K562 (cell line): Measurements from ENCODE around the gene ACACB. TPM values are rescaled to one million over a fixed set of nuclear protein-coding genes. Genes with fewer than 3 reads are reported as not detected.

Experiments
- ATAC-seq: fragments of 200-7000 bp; cut with Tn5 transposase; 3 replicates; pipeline ENCODE4 v1.9.1; 2020; ENCODE audit warnings: moderate library complexity
- BruUV-seq: library from RNA; stranded (reverse); fragments of 400-500 nt; replicated peaks from 2 replicates; lab custom pipeline; 2021; lab: Mats Ljungman, UMichigan
- CTCF ChIA-PET: fragments of 300-600 bp; formaldehyde crosslinking; extraction: SDS; loops from one replicate; lab custom pipeline; 2021; ENCODE audit warnings: low intra/inter-chr PET ratio; lab: Yijun Ruan, JAX
- POLR2A ChIA-PET: fragments of 300-600, 350-650 bp; sonication (Branson Sonifier 250); formaldehyde crosslinking; extraction: SDS; loops from one replicate; lab custom pipeline; 2021; ENCODE audit warnings: antibody characterized with exemption, inconsistent platforms; lab: Yijun Ruan, JAX
- DNase-seq, 4 experiments: peaks; one replicate each; pipeline versions ENCODE4 v3.0.0 to v3.0.0-alpha.2; 2011 to 2018; ENCODE audit warnings: low spot score in 3 of 4, mixed read lengths in 3 of 4; ENCODE audit errors: extremely low read depth in 1 of 4
- FAIRE-seq: peaks from 2 replicates; lab custom pipeline; 2011; peaks lifted over from hg19 to GRCh38; lab: Jason Lieb, UNC
- H2AFZ ChIP-seq: 2 replicates; pipeline ENCODE4 v1.6.0; 2011; ENCODE audit warnings: low read depth, low read length, control low read depth, inconsistent platforms
- H3K27ac ChIP-seq: fragments of 200-600 bp; 3 replicates; pipeline ENCODE4 v1.8.0; 2011; ENCODE audit warnings: low read depth, mild to moderate bottlenecking, control low read depth, inconsistent platforms, low read length, moderate library complexity, mixed read lengths; ENCODE audit errors: extremely low read depth
- H3K27me3 ChIP-seq, 2 experiments: fragments of 300-600 bp in 1 of 2; 2 replicates in 1 of 2; 3 replicates in 1 of 2; pipeline versions ENCODE4 v1.6.0 to v1.8.0; 2011; ENCODE audit warnings: inconsistent platforms in 2 of 2, low read length in 2 of 2, mild to moderate bottlenecking in 1 of 2, mixed read lengths in 1 of 2, moderate library complexity in 1 of 2; ENCODE audit not compliant: control insufficient read depth in 2 of 2, insufficient read depth in 2 of 2
- H3K36me3 ChIP-seq: fragments of 300-600 bp; 3 replicates; pipeline ENCODE4 v1.8.0; 2011; ENCODE audit warnings: mild to moderate bottlenecking, low read length, inconsistent platforms; ENCODE audit not compliant: control insufficient read depth, insufficient read depth
- H3K4me1 ChIP-seq, 2 experiments: fragments of 200-600 bp in 1 of 2; replicated peaks in 1 of 2; 2 replicates in 1 of 2; 3 replicates in 1 of 2; pipeline versions ENCODE4 v1.5.1 to v1.8.0; 2011; ENCODE audit warnings: inconsistent platforms in 2 of 2, low read length in 2 of 2, mild to moderate bottlenecking in 1 of 2, mixed read lengths in 1 of 2, moderate library complexity in 1 of 2; ENCODE audit not compliant: control insufficient read depth in 2 of 2, insufficient read depth in 2 of 2
- H3K4me2 ChIP-seq: 2 replicates; pipeline ENCODE4 v1.6.1; 2011; ENCODE audit warnings: low read length, control low read depth, inconsistent platforms, mixed read lengths; ENCODE audit not compliant: insufficient read depth
- H3K4me3 ChIP-seq: fragments of 200-600 bp; sonication (generic), shearing (Covaris generic); 2 replicates; pipeline ENCODE4 v1.5.1; 2016; ENCODE audit warnings: control low read depth, inconsistent platforms
- H3K79me2 ChIP-seq: fragments of 200-600 bp; 3 replicates; pipeline ENCODE4 v1.8.0; 2011; ENCODE audit warnings: low read length, inconsistent platforms; ENCODE audit not compliant: control insufficient read depth, insufficient read depth
- H3K9ac ChIP-seq, 2 experiments: 2 replicates each; pipeline versions ENCODE4 v1.6.0 to v1.6.1; 2011; ENCODE audit warnings: low read depth in 2 of 2, low read length in 2 of 2, control low read depth in 1 of 2, inconsistent platforms in 1 of 2, mild to moderate bottlenecking in 1 of 2, mixed read lengths in 1 of 2; ENCODE audit not compliant: insufficient read depth in 1 of 2
- H3K9me1 ChIP-seq: one replicate; pipeline ENCODE4 v1.6.0; 2011; ENCODE audit warnings: inconsistent platforms, mild to moderate bottlenecking, low read length, moderate library complexity; ENCODE audit not compliant: control insufficient read depth, insufficient read depth
- H3K9me3 ChIP-seq: replicated peaks from 2 replicates; pipeline ENCODE4 v1.5.1; 2011; ENCODE audit warnings: low read depth, low read length, inconsistent platforms; ENCODE audit not compliant: control insufficient read depth, insufficient read depth
- H4K20me1 ChIP-seq: replicated peaks from 2 replicates; pipeline ENCODE4 v1.6.1; 2011; ENCODE audit warnings: low read length, inconsistent platforms, mixed read lengths; ENCODE audit not compliant: control insufficient read depth, insufficient read depth
- CBX3 ChIP-seq, 2 experiments: IDR thresholded peaks; 1 replicate in 1 of 2; 2 replicates in 1 of 2; pipeline ENCODE4 v1.6.1; 2012; ENCODE audit warnings: inconsistent platforms in 2 of 2, low read length in 2 of 2, borderline replicate concordance in 1 of 2, control low read depth in 1 of 2
- E2F3 ChIP-seq: fragments of 250-450 bp; sonication (Bioruptor Pico); IDR thresholded peaks from 2 replicates; pipeline ENCODE4 v1.4.0; 2020; ENCODE audit warnings: mild to moderate bottlenecking
- GABPB2 ChIP-seq: fragments of 250-450 bp; sonication (Bioruptor Pico); conservative IDR thresholded peaks from 2 replicates; pipeline ENCODE4 v1.5.1; 2021; ENCODE audit warnings: mild to moderate bottlenecking
- HNRNPK ChIP-seq: fragments of 200-400 bp; formaldehyde crosslinking; IDR thresholded peaks from one replicate; pipeline ENCODE4 v1.6.1; 2018; ENCODE audit warnings: mild to moderate bottlenecking, low read depth, low read length; ENCODE audit not compliant: poor library complexity, severe bottlenecking
- KHSRP ChIP-seq: fragments of 450-650 bp; IDR thresholded peaks from 2 replicates; pipeline ENCODE4 v1.6.1; 2017
- MXI1 ChIP-seq: IDR thresholded peaks from 2 replicates; pipeline ENCODE4 v1.6.1; 2011; ENCODE audit warnings: low read depth, mild to moderate bottlenecking, improper control_type of control experiment, low read length
- PHTF2 ChIP-seq: fragments of 250-450 bp; sonication (Bioruptor Pico); IDR thresholded peaks from 2 replicates; pipeline ENCODE4 v1.5.0; 2021; ENCODE audit warnings: mild to moderate bottlenecking
- RBM17 ChIP-seq: fragments of 200-400 bp; formaldehyde crosslinking; IDR thresholded peaks from 2 replicates; pipeline ENCODE4 v1.6.1; 2017; ENCODE audit warnings: low read depth, mild to moderate bottlenecking, low read length, borderline replicate concordance
- RBM22 ChIP-seq: fragments of 200-400 bp; formaldehyde crosslinking; IDR thresholded peaks from 2 replicates; pipeline ENCODE4 v1.6.1; 2018; ENCODE audit warnings: low read length, low read depth; ENCODE audit not compliant: poor library complexity, severe bottlenecking
- SMARCA4 ChIP-seq: fragments of 450-650 bp; IDR thresholded peaks from 2 replicates; pipeline ENCODE4 v1.6.1; 2016
- ZNF239 ChIP-seq: fragments of 250-450 bp; sonication (Bioruptor Pico); IDR thresholded peaks from 2 replicates; pipeline ENCODE4 v1.4.0; 2020; ENCODE audit warnings: mild to moderate bottlenecking
- ZNF707 ChIP-seq: fragments of 250-450 bp; sonication (Bioruptor Pico); conservative IDR thresholded peaks from 2 replicates; pipeline ENCODE4 v1.8.0; 2022; ENCODE audit warnings: inconsistent platforms, mild to moderate bottlenecking, moderate library complexity
- WGBS: fragments of 100-300 bp; shearing (Covaris generic); methylation state at CpG from one replicate; pipeline ENCODE4 v1.1.6; 2016; ENCODE audit warnings: low coverage, mixed read lengths; ENCODE audit not compliant: insufficient coverage; ENCODE audit errors: missing lambda C conversion rate; 5-methylcytosine and 5-hydroxymethylcytosine counted together
- in situ Hi-C: fragments of 300-500 bp; cut with MboI; formaldehyde crosslinking; loops from 4 replicates; pipeline ENCODE4 v1.15.0; 2018; ENCODE audit warnings: inconsistent platforms, mixed read lengths
- intact Hi-C: fragments of 100-400 bp; cut with micrococcal nuclease; formaldehyde crosslinking; loops from 2 replicates; pipeline ENCODE4 v1.14.2; 2022
- polyA plus RNA-seq, 8 experiments: library from polyadenylated mRNA; depleted of rRNA in 4 of 8; stranded (reverse) in 5 of 8; unstranded in 3 of 8; fragments of >200 nt; fragmentation: Nextera tagmentation in 2 of 8; fragmentation: Illumina TruSeq in 1 of 8; extraction: Ambion mirVana in 2 of 8; extraction: Trizol in 1 of 8; gene quantifications; 2 replicates each; pipeline versions ENCODE4 v1.2.1 to v1.2.3, GENCODE V29; 2011 to 2014; ENCODE audit warnings: inconsistent platforms in 1 of 8, missing spikeins in 1 of 8
- total RNA-seq, 7 experiments: library from RNA; depleted of rRNA in 6 of 7; stranded (reverse); fragments of >200 nt in 6 of 7; fragmentation: Illumina TruSeq in 2 of 7; extraction: Trizol in 2 of 7; gene quantifications; 2 replicates each; pipeline versions ENCODE4 v1.2.1 to v1.2.3, GENCODE V29; 2011 to 2021; ENCODE audit warnings: low replicate concordance in 1 of 7
- TF ChIP-seq, protein P1 (sequence below): fragments of 250-450 bp; sonication (Bioruptor Pico); IDR thresholded peaks from 2 replicates; pipeline ENCODE4 v1.5.0; 2022; ENCODE audit warnings: mild to moderate bottlenecking
- TF ChIP-seq, protein P2 (sequence below), 2 experiments: fragments of 450-650 bp; IDR thresholded peaks; 2 replicates each; pipeline ENCODE4 v1.6.1; 2016

ACACB gene
- total and polyA plus RNA-seq, 9 of the 15 experiments (the other 6 are each of a cell fraction or from before 2014, with no cell fraction given): 0.10 to 2.5 (median 0.83) TPM

DNA sequence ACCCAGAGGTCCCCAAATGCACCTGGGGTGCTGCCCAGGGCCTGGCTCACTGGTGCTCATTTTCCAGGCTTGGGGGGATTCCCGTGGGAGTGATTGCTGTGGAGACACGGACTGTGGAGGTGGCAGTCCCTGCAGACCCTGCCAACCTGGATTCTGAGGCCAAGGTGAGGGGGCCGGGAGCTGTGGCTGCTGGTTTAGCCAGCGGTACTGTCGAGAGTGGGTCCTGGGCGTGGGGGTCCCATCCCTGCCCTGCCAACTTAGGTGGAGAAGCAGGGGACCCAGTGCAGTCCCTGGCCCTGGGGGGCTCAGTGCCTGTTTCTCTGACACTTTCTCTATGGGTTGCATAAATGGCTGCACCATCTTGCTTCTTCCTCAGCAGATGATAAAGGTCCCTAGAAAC lies 141.8 kb downstream of the ACACB start:
- no peak for FAIRE-seq
- H3K4me2 ChIP-seq: no peak overlapping the region
- H3K9me3 ChIP-seq: no peaks in the 10 kb centered on the region; the same call in 1 of the 2 replicates
- H3K9me1 ChIP-seq: peaks cover 5% of the 10 kb centered on the region
- H3K27me3 ChIP-seq: peaks cover 4 to 19% of the 10 kb centered on the region in 2 experiments; a peak in 3 of 5 replicates
- no peak overlapping the region for H3K4me3 ChIP-seq
- no peaks in the 10 kb centered on the region for H3K4me1 ChIP-seq
- ChIA-PET POLR2A (no interaction called here), CTCF (no interaction called here)
- in situ Hi-C loops: no loop called here
- no TSS peak for BruUV-seq
- no peak for DNase-seq
- 1% methylated on average over 6 of the region's 6 CpGs for WGBS
- no peak overlapping the region for H2AFZ ChIP-seq
- no peak overlapping the region for H3K9ac ChIP-seq
- H4K20me1 ChIP-seq: peaks cover 9% of the 10 kb centered on the region; the same call in 1 of the 2 replicates
- H3K27ac ChIP-seq: no peak overlapping the region
- H3K36me3 ChIP-seq: no peaks in the 10 kb centered on the region
- no peak for ATAC-seq
- intact Hi-C loops: loop anchor here (5.0 kb wide), 1 partner anchor 126 kb away; no protein-coding TSS in a partner anchor
- no peaks in the 10 kb centered on the region for H3K79me2 ChIP-seq
- TF ChIP-seq GABPB2 (no peak), ZNF239 (CRISPR knock-in tag) (no peak), KHSRP (no peak), RBM22 (no peak), E2F3 (CRISPR knock-in tag) (no peak), MXI1 (no peak), RBM17 (no peak), ZNF707 (no peak), HNRNPK (no peak), CBX3 (IDR thresholded peaks at IDR 0.05; ENCODE audit: borderline replicate concordance in 1 of 2, low read length in 2 of 2) (no peak), SMARCA4 (no peak), PHTF2 (no peak)
- TF ChIP-seq, protein P1, sequence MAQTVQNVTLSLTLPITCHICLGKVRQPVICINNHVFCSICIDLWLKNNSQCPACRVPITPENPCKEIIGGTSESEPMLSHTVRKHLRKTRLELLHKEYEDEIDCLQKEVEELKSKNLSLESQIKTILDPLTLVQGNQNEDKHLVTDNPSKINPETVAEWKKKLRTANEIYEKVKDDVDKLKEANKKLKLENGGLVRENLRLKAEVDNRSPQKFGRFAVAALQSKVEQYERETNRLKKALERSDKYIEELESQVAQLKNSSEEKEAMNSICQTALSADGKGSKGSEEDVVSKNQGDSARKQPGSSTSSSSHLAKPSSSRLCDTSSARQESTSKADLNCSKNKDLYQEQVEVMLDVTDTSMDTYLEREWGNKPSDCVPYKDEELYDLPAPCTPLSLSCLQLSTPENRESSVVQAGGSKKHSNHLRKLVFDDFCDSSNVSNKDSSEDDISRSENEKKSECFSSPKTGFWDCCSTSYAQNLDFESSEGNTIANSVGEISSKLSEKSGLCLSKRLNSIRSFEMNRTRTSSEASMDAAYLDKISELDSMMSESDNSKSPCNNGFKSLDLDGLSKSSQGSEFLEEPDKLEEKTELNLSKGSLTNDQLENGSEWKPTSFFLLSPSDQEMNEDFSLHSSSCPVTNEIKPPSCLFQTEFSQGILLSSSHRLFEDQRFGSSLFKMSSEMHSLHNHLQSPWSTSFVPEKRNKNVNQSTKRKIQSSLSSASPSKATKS (CRISPR knock-in tag): no peak
- TF ChIP-seq, protein P2, sequence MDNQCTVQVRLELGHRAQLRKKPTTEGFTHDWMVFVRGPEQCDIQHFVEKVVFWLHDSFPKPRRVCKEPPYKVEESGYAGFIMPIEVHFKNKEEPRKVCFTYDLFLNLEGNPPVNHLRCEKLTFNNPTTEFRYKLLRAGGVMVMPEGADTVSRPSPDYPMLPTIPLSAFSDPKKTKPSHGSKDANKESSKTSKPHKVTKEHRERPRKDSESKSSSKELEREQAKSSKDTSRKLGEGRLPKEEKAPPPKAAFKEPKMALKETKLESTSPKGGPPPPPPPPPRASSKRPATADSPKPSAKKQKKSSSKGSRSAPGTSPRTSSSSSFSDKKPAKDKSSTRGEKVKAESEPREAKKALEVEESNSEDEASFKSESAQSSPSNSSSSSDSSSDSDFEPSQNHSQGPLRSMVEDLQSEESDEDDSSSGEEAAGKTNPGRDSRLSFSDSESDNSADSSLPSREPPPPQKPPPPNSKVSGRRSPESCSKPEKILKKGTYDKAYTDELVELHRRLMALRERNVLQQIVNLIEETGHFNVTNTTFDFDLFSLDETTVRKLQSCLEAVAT (IDR thresholded peaks at IDR 0.05): no peak
